CD4-positive, alpha-beta T cell treated with Interleukin-12 subunit alpha and Interleukin-12 subunit beta, for 1 hour (primary cell): ENCODE data around the gene ANO4.
"Not testable (repeated sequence)": the region's sequence is repeated elsewhere in the genome, so short reads cannot be mapped to it uniquely, and the experiment has no call there.

Experiments
- DNase-seq: peaks from one replicate; pipeline ENCODE4 v3.0.0-alpha.2; 2020

The ANO4 gene

GRCh38 chr12:100955139-100955538, 160.6 kb downstream of the ANO4 start:
- DNase-seq: no peak

GRCh38 chr12:100956311-100956852, 161.8 kb downstream of the ANO4 start:
- DNase-seq: no peak

GRCh38 chr12:100959481-100959880, 164.9 kb downstream of the ANO4 start:
- DNase-seq: no peak

GRCh38 chr12:100962086-100962712, 167.6 kb downstream of the ANO4 start:
- DNase-seq: no peak

- no peak for DNase-seq
These were observed 168.8 kb downstream of the ANO4 start for GRCh38 chr12:100963381-100963780.

- no peak for DNase-seq
These were observed 169.5 kb downstream of the ANO4 start for GRCh38 chr12:100964028-100964427.

GRCh38 chr12:100967189-100967588, 172.6 kb downstream of the ANO4 start:
- no peak for DNase-seq

GRCh38 chr12:100970894-100971293, 176.3 kb downstream of the ANO4 start:
- DNase-seq: no peak

- no peak for DNase-seq
These were observed 177.5 kb downstream of the ANO4 start for GRCh38 chr12:100972121-100972520.

- DNase-seq: no peak
These were observed 179.8 kb downstream of the ANO4 start for GRCh38 chr12:100974341-100974740.

- DNase-seq: no peak
These were observed 180.2 kb downstream of the ANO4 start for GRCh38 chr12:100974747-100975146.

GRCh38 chr12:100976735-100977134, 182.2 kb downstream of the ANO4 start:
- no peak for DNase-seq

- no peak for DNase-seq
These were observed 186.3 kb downstream of the ANO4 start for GRCh38 chr12:100980856-100981255.

GRCh38 chr12:100982511-100983183, 188.1 kb downstream of the ANO4 start:
- DNase-seq: no peak

- DNase-seq: no peak
These were observed 190.2 kb downstream of the ANO4 start for GRCh38 chr12:100984796-100985195.

GRCh38 chr12:100986595-100987547, 192.3 kb downstream of the ANO4 start:
- DNase-seq: no peak

GRCh38 chr12:100987552-100988521, 193.3 kb downstream of the ANO4 start:
- DNase-seq: no peak

GRCh38 chr12:100989509-100989908, 194.9 kb downstream of the ANO4 start:
- not testable (repeated sequence) for DNase-seq

- DNase-seq: no peak
These were observed 196.5 kb downstream of the ANO4 start for GRCh38 chr12:100991102-100991501.

- no peak for DNase-seq
These were observed 197.6 kb downstream of the ANO4 start for GRCh38 chr12:100992194-100992593.

GRCh38 chr12:100993916-100994450, 199.4 kb downstream of the ANO4 start:
- no peak for DNase-seq

GRCh38 chr12:100995201-100995600, 200.6 kb downstream of the ANO4 start:
- DNase-seq: no peak
